Effector memory CD8-positive, alpha-beta T cell (primary cell): ENCODE data around the gene AKR1C2.
"Not testable (repeated sequence)": the region's sequence is repeated elsewhere in the genome, so short reads cannot be mapped to it uniquely, and the experiment has no call there.

Experiments used
- ATAC-seq: fragments of 150-1000 bp; cut with Tn5 transposase; replicated peaks from 2 replicates; pipeline ENCODE4 v1.10.0; 2021; ENCODE audit warnings: mild to moderate bottlenecking, moderate library complexity
- DNase-seq, 3 experiments: peaks; one replicate each; pipeline ENCODE4 v3.0.0; 2021
- H3K27ac Mint-ChIP-seq, 2 donors: one replicate each; pipeline ENCODE4 v1.8.0; 2022; ENCODE audit warnings: mild to moderate bottlenecking in 2 of 2, mixed read lengths in 2 of 2, moderate library complexity in 2 of 2
- H3K27me3 Mint-ChIP-seq, 2 donors: one replicate each; pipeline ENCODE4 v1.8.0; 2022; ENCODE audit warnings: mixed read lengths in 2 of 2
- H3K36me3 Mint-ChIP-seq: one replicate; pipeline ENCODE4 v1.8.0; 2022; ENCODE audit warnings: mild to moderate bottlenecking, moderate library complexity, mixed read lengths; ENCODE audit not compliant: insufficient read depth
- H3K4me1 Mint-ChIP-seq, 2 donors: one replicate each; pipeline ENCODE4 v1.8.0; 2022; ENCODE audit warnings: low read depth in 2 of 2, mixed read lengths in 2 of 2
- H3K4me3 Mint-ChIP-seq, 2 donors: one replicate each; pipeline ENCODE4 v1.8.0; 2022; ENCODE audit warnings: mild to moderate bottlenecking in 2 of 2, mixed read lengths in 2 of 2, moderate library complexity in 2 of 2
- H3K9me3 Mint-ChIP-seq, 2 donors: one replicate each; pipeline ENCODE4 v1.8.0; 2022; ENCODE audit warnings: mixed read lengths in 2 of 2

AKR1C2 gene

GRCh38 chr10:4974400-4974799 lies 29.3 kb downstream of the AKR1C2 start:
- H3K36me3 Mint-ChIP-seq, H3K4me1 Mint-ChIP-seq, H3K27me3 Mint-ChIP-seq, H3K9me3 Mint-ChIP-seq, DNase-seq, H3K27ac Mint-ChIP-seq, ATAC-seq, H3K4me3 Mint-ChIP-seq: not testable (repeated sequence)

GRCh38 chr10:4973294-4973693 lies 30.4 kb downstream of the AKR1C2 start:
- not testable (repeated sequence) for H3K4me3 Mint-ChIP-seq, H3K27ac Mint-ChIP-seq, H3K36me3 Mint-ChIP-seq, H3K4me1 Mint-ChIP-seq, ATAC-seq, H3K9me3 Mint-ChIP-seq, DNase-seq, H3K27me3 Mint-ChIP-seq

- not testable (repeated sequence) for DNase-seq, H3K4me3 Mint-ChIP-seq, H3K36me3 Mint-ChIP-seq, ATAC-seq, H3K27ac Mint-ChIP-seq, H3K4me1 Mint-ChIP-seq, H3K9me3 Mint-ChIP-seq
- peaks cover 10% of the 10 kb centered on the region in 2 donors for H3K27me3 Mint-ChIP-seq
Observed at GRCh38 chr10:4972369-4973142, 31.1 kb downstream of the AKR1C2 start.

DNA sequence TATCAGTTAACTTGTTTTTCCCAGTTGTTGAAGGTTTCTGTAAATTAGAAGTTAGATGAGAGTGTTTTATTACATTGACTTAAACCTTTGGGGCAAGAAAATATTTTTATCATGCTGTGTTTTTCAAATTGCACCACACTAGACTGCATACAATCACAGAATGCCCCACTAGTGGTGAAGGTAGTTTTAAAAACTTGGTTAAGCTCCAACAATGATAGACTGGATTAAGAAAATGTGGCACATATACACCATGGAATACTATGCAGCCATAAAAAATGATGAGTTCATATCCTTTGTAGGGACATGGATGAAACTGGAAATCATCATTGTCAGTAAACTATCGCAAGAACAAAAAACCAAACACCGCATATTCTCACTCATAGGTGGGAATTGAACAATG lies 33.3 kb downstream of the AKR1C2 start:
- H3K9me3 Mint-ChIP-seq, ATAC-seq, H3K4me3 Mint-ChIP-seq, H3K36me3 Mint-ChIP-seq, DNase-seq, H3K27ac Mint-ChIP-seq, H3K4me1 Mint-ChIP-seq: not testable (repeated sequence)
- H3K27me3 Mint-ChIP-seq, result peaks cover 10% of the 10 kb centered on the region in 2 donors

GRCh38 chr10:4969289-4969688 lies 34.4 kb downstream of the AKR1C2 start:
- not testable (repeated sequence) for DNase-seq, H3K36me3 Mint-ChIP-seq, ATAC-seq, H3K4me3 Mint-ChIP-seq, H3K4me1 Mint-ChIP-seq, H3K27ac Mint-ChIP-seq, H3K9me3 Mint-ChIP-seq
- peaks cover 10 to 17% of the 10 kb centered on the region in 2 donors for H3K27me3 Mint-ChIP-seq

- not testable (repeated sequence) for ATAC-seq, DNase-seq, H3K27ac Mint-ChIP-seq, H3K36me3 Mint-ChIP-seq, H3K4me3 Mint-ChIP-seq, H3K4me1 Mint-ChIP-seq, H3K9me3 Mint-ChIP-seq
- H3K27me3 Mint-ChIP-seq, result peaks cover 10 to 17% of the 10 kb centered on the region in 2 donors
Observed at GRCh38 chr10:4967189-4967588, 36.5 kb downstream of the AKR1C2 start.

GRCh38 chr10:4965763-4966162 lies 37.9 kb downstream of the AKR1C2 start:
- not testable (repeated sequence) for H3K9me3 Mint-ChIP-seq, ATAC-seq, H3K4me1 Mint-ChIP-seq, H3K4me3 Mint-ChIP-seq, DNase-seq, H3K27ac Mint-ChIP-seq, H3K36me3 Mint-ChIP-seq
- peaks cover 10 to 17% of the 10 kb centered on the region in 2 donors for H3K27me3 Mint-ChIP-seq

- H3K4me1 Mint-ChIP-seq, DNase-seq, H3K36me3 Mint-ChIP-seq, ATAC-seq, H3K9me3 Mint-ChIP-seq, H3K4me3 Mint-ChIP-seq, H3K27me3 Mint-ChIP-seq, H3K27ac Mint-ChIP-seq: not testable (repeated sequence)
Observed at GRCh38 chr10:4963815-4964154, 39.9 kb downstream of the AKR1C2 start.

GRCh38 chr10:4962876-4963814 lies 40.5 kb downstream of the AKR1C2 start, which contains the start of gene AKR1C1:
Gene AKR1C1, plus strand, starts transcription at chr10:4963415. Its CDS starts 30 bp downstream, at chr10:4963445.
- not testable (repeated sequence) for H3K36me3 Mint-ChIP-seq, H3K4me3 Mint-ChIP-seq, DNase-seq, H3K27me3 Mint-ChIP-seq, H3K4me1 Mint-ChIP-seq, H3K27ac Mint-ChIP-seq, ATAC-seq, H3K9me3 Mint-ChIP-seq

- not testable (repeated sequence) for H3K9me3 Mint-ChIP-seq, H3K4me3 Mint-ChIP-seq, DNase-seq, H3K27me3 Mint-ChIP-seq, H3K36me3 Mint-ChIP-seq, H3K4me1 Mint-ChIP-seq, H3K27ac Mint-ChIP-seq, ATAC-seq
Observed at GRCh38 chr10:4962308-4962707, 41.3 kb downstream of the AKR1C2 start.

DNA sequence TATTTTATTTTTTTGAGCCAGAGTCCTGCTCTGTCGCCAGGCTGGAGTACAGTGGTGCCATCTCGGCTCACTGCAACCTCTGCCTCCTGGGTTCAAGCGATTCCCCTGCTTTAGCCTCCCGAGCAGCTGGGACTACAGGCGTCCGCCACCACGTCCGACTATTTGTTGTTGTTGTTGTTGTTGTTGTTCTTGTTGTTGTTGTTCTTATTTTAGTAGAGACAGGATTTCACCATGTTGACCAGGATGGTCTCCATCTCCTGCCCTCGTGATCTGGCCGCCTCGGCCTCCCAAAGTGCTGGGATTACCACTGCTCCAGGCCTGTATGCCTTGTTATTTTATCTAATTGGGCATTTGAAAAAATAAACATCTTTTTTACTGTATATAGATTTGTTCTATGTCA lies 42.1 kb downstream of the AKR1C2 start:
- H3K4me1 Mint-ChIP-seq, DNase-seq, H3K27ac Mint-ChIP-seq, H3K36me3 Mint-ChIP-seq, H3K4me3 Mint-ChIP-seq, H3K27me3 Mint-ChIP-seq, H3K9me3 Mint-ChIP-seq, ATAC-seq: not testable (repeated sequence)

DNA sequence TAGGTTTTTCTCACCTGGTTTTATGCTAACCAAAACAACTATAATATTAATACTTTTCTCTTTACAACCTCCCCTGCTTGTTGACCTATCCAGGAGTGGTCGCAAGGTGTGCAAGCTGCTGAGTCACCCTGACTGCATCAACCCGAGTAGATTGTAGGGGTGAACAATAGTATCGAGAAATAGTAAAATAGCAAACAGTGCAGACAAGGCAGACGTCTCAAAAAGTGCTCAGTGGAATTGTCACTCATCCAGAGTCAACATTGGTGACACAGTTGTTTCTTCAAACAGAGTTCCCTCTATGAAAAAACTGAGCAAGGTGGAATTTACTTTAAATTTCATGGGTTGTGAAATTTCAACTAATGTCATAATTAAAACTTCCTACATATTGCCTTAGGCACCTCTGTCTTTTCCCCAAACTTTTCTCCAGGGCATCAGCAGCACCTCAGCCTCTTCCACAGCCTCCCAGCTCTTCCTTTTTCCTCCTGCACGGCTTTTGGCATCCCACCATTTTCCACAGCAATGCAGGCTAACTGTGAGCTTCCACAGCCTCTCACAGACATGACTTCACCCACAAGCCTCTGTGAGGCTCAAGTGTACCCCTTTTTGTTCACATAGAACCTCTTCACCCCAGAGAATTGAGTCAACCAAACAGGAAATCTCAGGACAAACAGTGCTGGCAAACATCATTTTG lies 46.6 kb downstream of the AKR1C2 start:
- H3K4me3 Mint-ChIP-seq, H3K9me3 Mint-ChIP-seq, ATAC-seq, H3K4me1 Mint-ChIP-seq, DNase-seq, H3K36me3 Mint-ChIP-seq, H3K27ac Mint-ChIP-seq: not testable (repeated sequence)
- H3K27me3 Mint-ChIP-seq, result peaks cover 0 to 19% of the 10 kb centered on the region in 2 donors

GRCh38 chr10:4956088-4956487 lies 47.6 kb downstream of the AKR1C2 start:
- not testable (repeated sequence) for H3K36me3 Mint-ChIP-seq, H3K4me1 Mint-ChIP-seq, H3K27ac Mint-ChIP-seq, ATAC-seq, H3K9me3 Mint-ChIP-seq, H3K4me3 Mint-ChIP-seq, DNase-seq
- peaks cover 5 to 21% of the 10 kb centered on the region in 2 donors for H3K27me3 Mint-ChIP-seq
